Hepatic stellate cell (primary cell): ENCODE data around the gene SMG6.
A peak's percentile ranks its signal among the peaks of the same experiment; 100 is the strongest.

Source experiments
- DNase-seq: peaks from one replicate; pipeline ENCODE4 v3.0.0; 2011; ENCODE audit warnings: low spot score

SMG6 gene

GRCh38 chr17:2060385-2060658, 243.3 kb downstream of the SMG6 start:
- DNase-seq, result no peak

GRCh38 chr17:2059547-2060384, 243.8 kb downstream of the SMG6 start:
- DNase-seq, result no peak

DNA sequence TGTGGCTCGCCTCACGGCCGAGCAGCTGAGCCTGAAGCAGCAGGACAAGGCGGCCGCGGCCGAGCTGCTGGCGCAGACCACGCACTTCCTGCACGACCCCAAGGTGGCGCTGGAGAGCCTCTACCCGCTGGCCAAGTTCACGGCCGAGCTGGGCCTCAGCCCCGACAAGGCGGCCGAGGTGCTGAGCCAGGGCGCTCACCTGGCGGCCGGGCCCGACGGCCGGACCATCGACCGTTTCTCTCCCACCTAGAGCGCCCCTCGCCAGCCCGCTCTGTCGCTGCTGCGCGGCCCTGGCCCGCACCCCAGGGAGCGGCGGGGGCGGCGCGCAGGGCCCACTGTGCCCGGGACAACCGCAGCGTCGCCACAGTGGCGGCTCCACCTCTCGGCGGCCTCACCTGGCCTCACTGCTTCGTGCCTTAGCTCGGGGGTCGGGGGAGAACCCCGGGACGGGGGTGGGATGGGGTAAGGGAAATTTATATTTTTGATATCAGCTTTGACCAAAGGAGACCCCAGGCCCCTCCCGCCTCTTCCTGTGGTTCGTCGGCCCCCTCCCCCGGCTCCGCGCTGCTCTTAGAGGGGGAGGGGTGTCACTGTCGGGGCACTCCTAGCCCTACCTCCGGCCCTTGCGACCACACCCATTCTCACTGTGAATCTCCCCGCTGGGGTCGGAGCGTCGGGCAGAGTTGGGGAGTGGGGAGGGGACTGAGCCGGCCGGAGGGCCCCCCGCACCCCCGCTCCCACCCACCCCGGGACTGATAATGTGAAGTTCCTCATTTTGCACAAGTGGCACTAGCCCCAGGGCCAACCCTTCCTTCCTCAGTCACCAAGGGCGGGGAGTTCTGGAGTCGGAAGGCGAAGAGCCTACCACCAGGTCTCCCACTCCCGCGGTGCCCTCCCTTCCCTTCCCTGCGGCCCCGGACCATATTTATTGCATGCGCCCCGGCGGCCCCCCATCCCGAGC, 244.7 kb downstream of the SMG6 start:
- DNase-seq, result peak; percentile 81

- no peak for DNase-seq
Measured at GRCh38 chr17:2057760-2058585, 245.6 kb downstream of the SMG6 start.

- DNase-seq, result no peak
Measured at GRCh38 chr17:2057175-2057759, 246.3 kb downstream of the SMG6 start.

- no peak for DNase-seq
Measured at GRCh38 chr17:2056206-2057174, 247.1 kb downstream of the SMG6 start.

GRCh38 chr17:2055292-2056205, 248.0 kb downstream of the SMG6 start:
- peak; percentile 72 for DNase-seq

GRCh38 chr17:2054512-2055291, 248.9 kb downstream of the SMG6 start, which contains the start of gene HIC1:
Gene HIC1, plus strand, starts transcription at chr17:2055103. Its CDS starts 1,588 bp downstream, at chr17:2056691.
- peak; percentile 89 for DNase-seq

- DNase-seq, result no peak
Measured at GRCh38 chr17:2054262-2054511, 249.4 kb downstream of the SMG6 start.

- peak; percentile 65 for DNase-seq
Measured at GRCh38 chr17:2053380-2054261, 250.0 kb downstream of the SMG6 start.

- no peak for DNase-seq
Measured at GRCh38 chr17:2051933-2052559, 251.5 kb downstream of the SMG6 start.

DNA sequence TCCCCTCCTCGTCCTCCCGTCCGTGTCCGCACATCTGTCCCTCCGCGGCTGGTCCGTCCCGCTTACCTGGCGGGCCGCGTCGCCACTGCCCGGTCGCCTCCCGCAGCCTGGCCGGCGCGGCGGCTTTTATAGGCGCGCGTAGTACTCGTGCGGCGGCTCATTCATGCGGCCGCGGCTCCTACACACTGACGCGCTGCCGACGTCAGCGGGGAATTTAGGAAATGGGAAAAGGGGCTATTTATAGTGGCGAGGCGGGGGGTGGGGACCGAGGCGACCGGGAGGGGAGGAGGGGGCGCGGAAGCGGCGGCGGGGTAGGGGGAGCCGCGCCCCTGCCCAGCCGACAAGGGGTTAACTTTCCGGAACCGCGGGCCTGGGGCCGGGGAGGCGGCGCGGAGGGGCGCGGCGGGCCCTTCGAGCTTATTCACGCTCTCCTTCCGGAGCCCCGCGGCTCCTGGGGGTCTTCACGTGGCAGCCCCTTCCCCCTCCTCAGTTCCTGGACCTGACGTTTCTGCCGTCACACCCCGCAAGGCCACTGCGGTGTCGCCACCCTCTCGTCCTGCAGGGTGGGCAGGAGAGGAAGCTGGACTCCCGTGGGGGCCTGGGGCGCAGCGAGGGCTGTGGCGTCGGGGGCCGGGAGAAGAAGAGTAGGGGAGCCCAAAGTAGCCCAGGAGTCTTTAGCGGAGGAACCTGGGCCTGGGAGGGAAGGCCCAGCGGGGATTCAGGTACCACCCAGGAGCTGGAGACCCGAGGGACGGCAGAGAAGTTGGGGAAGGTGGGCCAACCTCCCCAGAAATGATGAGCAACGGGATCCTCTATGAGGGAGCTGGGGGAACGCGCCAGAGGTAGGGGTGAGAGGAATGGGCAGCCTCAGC, 252.3 kb downstream of the SMG6 start:
- no peak for DNase-seq

GRCh38 chr17:2050300-2051060, 253.1 kb downstream of the SMG6 start:
- DNase-seq, result peak; percentile 71

- peak; percentile 87 for DNase-seq
Measured at GRCh38 chr17:2049333-2050299, 254.0 kb downstream of the SMG6 start.
